Thyroid gland (tissue), 4 donors: ENCODE measurements around the gene SLC25A24.
"Not testable (repeated sequence)": the region's sequence is repeated elsewhere in the genome, so short reads cannot be mapped to it uniquely, and the experiment has no call there.

Experiments used
- CTCF ChIP-seq, 6 experiments: fragments of 200-600 bp in 3 of 6; fragments of 450-650 bp in 3 of 6; sonication (generic) in 3 of 6; IDR thresholded peaks; one replicate each; pipeline ENCODE4 v1.5.1; 2016 to 2019; ENCODE audit warnings: antibody characterized with exemption in 6 of 6, mild to moderate bottlenecking in 2 of 6, inconsistent platforms in 1 of 6, moderate library complexity in 1 of 6
- POLR2A ChIP-seq, 2 donors: fragments of 450-650 bp; IDR thresholded peaks; one replicate each; pipeline ENCODE4 v1.6.1; 2017; ENCODE audit warnings: antibody characterized with exemption in 2 of 2, mild to moderate bottlenecking in 2 of 2, moderate library complexity in 1 of 2

- TF ChIP-seq CTCF, POLR2A (IDR thresholded peaks at IDR 0.05): not testable (repeated sequence)
These were observed 16.1 kb upstream of the SLC25A24 start for GRCh38 chr1:108216028-108216890.
